SU-DHL-6 (cell line): Measurements from ENCODE around the gene USP43.

Source experiments
- EZH2phosphoT487 ChIP-seq: fragments of 200-600 bp; sonication (generic), shearing (Covaris generic); conservative IDR thresholded peaks from 2 replicates; pipeline ENCODE4 v1.6.1; 2018; ENCODE audit warnings: mild to moderate bottlenecking, antibody characterized with exemption, low read length, moderate library complexity, mixed read lengths
- TF ChIP-seq, protein P1 (sequence below): fragments of 200-600 bp; sonication (generic); IDR thresholded peaks from one replicate; pipeline ENCODE4 v1.5.1; 2017; ENCODE audit warnings: antibody characterized with exemption, mild to moderate bottlenecking, low read length, moderate library complexity; ENCODE audit not compliant: insufficient read depth, poor library complexity, severe bottlenecking

DNA sequence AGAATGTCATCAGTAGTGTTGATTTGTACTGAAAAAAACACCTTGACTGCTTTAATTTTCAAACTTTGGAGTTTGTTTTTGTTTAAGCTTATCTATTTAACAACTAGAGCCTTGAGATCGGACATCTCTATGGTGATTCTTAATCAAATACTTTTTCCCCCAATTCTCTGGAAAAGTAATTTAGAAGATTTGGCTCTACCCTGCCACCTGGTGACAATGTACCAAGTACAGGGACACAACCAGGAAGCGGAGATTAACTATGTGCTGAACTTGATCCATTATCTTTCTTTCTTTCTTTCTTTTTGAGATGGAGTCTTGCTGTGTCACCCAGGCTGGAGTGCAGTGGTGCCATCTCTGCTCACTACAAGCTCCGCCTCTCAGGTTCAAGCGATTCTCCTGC lies 30.8 kb downstream of the USP43 start:
- TF ChIP-seq, protein P1, sequence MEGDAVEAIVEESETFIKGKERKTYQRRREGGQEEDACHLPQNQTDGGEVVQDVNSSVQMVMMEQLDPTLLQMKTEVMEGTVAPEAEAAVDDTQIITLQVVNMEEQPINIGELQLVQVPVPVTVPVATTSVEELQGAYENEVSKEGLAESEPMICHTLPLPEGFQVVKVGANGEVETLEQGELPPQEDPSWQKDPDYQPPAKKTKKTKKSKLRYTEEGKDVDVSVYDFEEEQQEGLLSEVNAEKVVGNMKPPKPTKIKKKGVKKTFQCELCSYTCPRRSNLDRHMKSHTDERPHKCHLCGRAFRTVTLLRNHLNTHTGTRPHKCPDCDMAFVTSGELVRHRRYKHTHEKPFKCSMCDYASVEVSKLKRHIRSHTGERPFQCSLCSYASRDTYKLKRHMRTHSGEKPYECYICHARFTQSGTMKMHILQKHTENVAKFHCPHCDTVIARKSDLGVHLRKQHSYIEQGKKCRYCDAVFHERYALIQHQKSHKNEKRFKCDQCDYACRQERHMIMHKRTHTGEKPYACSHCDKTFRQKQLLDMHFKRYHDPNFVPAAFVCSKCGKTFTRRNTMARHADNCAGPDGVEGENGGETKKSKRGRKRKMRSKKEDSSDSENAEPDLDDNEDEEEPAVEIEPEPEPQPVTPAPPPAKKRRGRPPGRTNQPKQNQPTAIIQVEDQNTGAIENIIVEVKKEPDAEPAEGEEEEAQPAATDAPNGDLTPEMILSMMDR = no peak
- TF ChIP-seq EZH2phosphoT487 = no peak
